ENCODE measurements around the gene NRXN3.

DNA sequence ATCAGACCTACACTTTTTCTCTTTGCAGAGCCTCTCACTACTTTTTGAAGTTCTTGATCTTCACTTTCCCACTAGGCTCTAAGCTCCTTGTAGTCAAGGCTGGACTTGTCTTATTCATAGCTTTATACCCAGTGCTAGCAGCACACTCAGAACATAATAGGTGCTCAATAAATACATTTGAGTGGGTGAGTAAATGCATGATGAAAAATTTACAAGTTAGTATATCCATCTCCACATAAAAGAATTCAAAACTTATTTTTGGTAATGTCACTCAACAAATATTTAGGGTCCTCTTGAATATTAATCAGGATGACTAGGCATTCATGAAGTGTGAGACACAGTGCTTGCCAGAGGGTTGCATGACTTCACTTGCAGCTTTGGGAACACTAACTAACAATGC lies 52.6 kb downstream of the NRXN3 start:
- no peak for TF ChIP-seq EZH2 (IDR thresholded peaks at IDR 0.05; ENCODE audit: insufficient read depth, poor library complexity, severe bottlenecking)
- TF ChIP-seq EZH2phosphoT487 (IDR thresholded peaks at IDR 0.05; ENCODE audit: insufficient read depth, low read depth): no peak
